ENCODE results near the gene DCUN1D4.

The DCUN1D4 gene

GRCh38 chr4:51853027-51853682 is 10.2 kb downstream of the DCUN1D4 start:
- DNase-seq (ENCODE audit: low read depth, low spot score): no peak

- no peak for DNase-seq (ENCODE audit: low read depth, low spot score)
Observed at GRCh38 chr4:51855270-51855669, 12.3 kb downstream of the DCUN1D4 start.

- no peak for DNase-seq (ENCODE audit: low read depth, low spot score)
Observed at GRCh38 chr4:51855751-51856150, 12.8 kb downstream of the DCUN1D4 start.

- DNase-seq (ENCODE audit: low read depth, low spot score): no peak
Observed at GRCh38 chr4:51858605-51859202, 15.8 kb downstream of the DCUN1D4 start.

GRCh38 chr4:51859476-51860031 is 16.6 kb downstream of the DCUN1D4 start:
- no peak for DNase-seq (ENCODE audit: low read depth, low spot score)

GRCh38 chr4:51862199-51862598 is 19.2 kb downstream of the DCUN1D4 start:
- DNase-seq (ENCODE audit: low read depth, low spot score): no peak

- no peak for DNase-seq (ENCODE audit: low read depth, low spot score)
Observed at GRCh38 chr4:51862781-51863180, 19.8 kb downstream of the DCUN1D4 start.

- no peak for DNase-seq (ENCODE audit: low read depth, low spot score)
Observed at GRCh38 chr4:51865717-51866116, 22.8 kb downstream of the DCUN1D4 start.

GRCh38 chr4:51866835-51867234 is 23.9 kb downstream of the DCUN1D4 start:
- no peak for DNase-seq (ENCODE audit: low read depth, low spot score)

- no peak for DNase-seq (ENCODE audit: low read depth, low spot score)
Observed at GRCh38 chr4:51867689-51868448, 24.9 kb downstream of the DCUN1D4 start.

- no peak for DNase-seq (ENCODE audit: low read depth, low spot score)
Observed at GRCh38 chr4:51868449-51868847, 25.5 kb downstream of the DCUN1D4 start.

GRCh38 chr4:51870441-51871188 is 27.7 kb downstream of the DCUN1D4 start:
- DNase-seq (ENCODE audit: low read depth, low spot score): no peak

- no peak for DNase-seq (ENCODE audit: low read depth, low spot score)
Observed at GRCh38 chr4:51872283-51872997, 29.5 kb downstream of the DCUN1D4 start.

- DNase-seq (ENCODE audit: low read depth, low spot score): no peak
Observed at GRCh38 chr4:51874551-51874950, 31.6 kb downstream of the DCUN1D4 start.

GRCh38 chr4:51878431-51878830 is 35.5 kb downstream of the DCUN1D4 start:
- DNase-seq (ENCODE audit: low read depth, low spot score): no peak

GRCh38 chr4:51880016-51880915 is 37.3 kb downstream of the DCUN1D4 start:
- no peak for DNase-seq (ENCODE audit: low read depth, low spot score)

- no peak for DNase-seq (ENCODE audit: low read depth, low spot score)
Observed at GRCh38 chr4:51884055-51884454, 41.1 kb downstream of the DCUN1D4 start.

- no peak for DNase-seq (ENCODE audit: low read depth, low spot score)
Observed at GRCh38 chr4:51884606-51885005, 41.7 kb downstream of the DCUN1D4 start.

- DNase-seq (ENCODE audit: low read depth, low spot score): no peak
Observed at GRCh38 chr4:51885363-51885762, 42.4 kb downstream of the DCUN1D4 start.

GRCh38 chr4:51890760-51891159 is 47.8 kb downstream of the DCUN1D4 start:
- no peak for DNase-seq (ENCODE audit: low read depth, low spot score)
